Left kidney (tissue), 1 donor: Measurements from ENCODE around the gene ELF3. TPM values are rescaled to one million over a fixed set of nuclear protein-coding genes. Genes with fewer than 3 reads are reported as not detected.

Source experiments
- polyA plus RNA-seq: library from polyadenylated mRNA; unstranded; fragments of 120-200 nt; gene quantifications from one replicate; pipeline ENCODE4 v1.2.1, GENCODE V29; 2013; ENCODE audit not compliant: insufficient read length

The ELF3 gene
- polyA plus RNA-seq, 1 donor: 60.0 TPM

Other genes starting within 250 kb of the ELF3 start
- 90.2 TPM for gene IPO9, start 181.4 kb upstream of the ELF3 start, polyA plus RNA-seq
- gene SHISA4, start 121.7 kb upstream of the ELF3 start, polyA plus RNA-seq: 11.8 TPM
- 3.9 TPM for gene LMOD1, start 64.0 kb upstream of the ELF3 start, polyA plus RNA-seq
- gene TIMM17A, start 55.1 kb upstream of the ELF3 start, polyA plus RNA-seq: 73.1 TPM
- 74.5 TPM for gene RNPEP, start 27.9 kb upstream of the ELF3 start, polyA plus RNA-seq
- 0.12 TPM for gene GPR37L1, start 112.3 kb downstream of the ELF3 start, polyA plus RNA-seq
- gene ARL8A, start 134.2 kb downstream of the ELF3 start, polyA plus RNA-seq: 38.9 TPM
- 1.3 TPM for gene PTPN7, start 150.0 kb downstream of the ELF3 start, polyA plus RNA-seq
- 0.90 TPM for gene LGR6, start 183.2 kb downstream of the ELF3 start, polyA plus RNA-seq